Endothelial cell of umbilical vein (primary cell): Measurements from ENCODE around the gene SYNDIG1. TPM values are rescaled to one million over a fixed set of nuclear protein-coding genes. Genes with fewer than 3 reads are reported as not detected.

ENCODE experiments used
- BruUV-seq: library from RNA; stranded (reverse); fragments of 400-500 nt; replicated peaks from 2 replicates; lab custom pipeline; 2021; lab: Mats Ljungman, UMichigan
- CTCF ChIA-PET: fragments of 300-600, 350-600 bp; sonication (Branson Sonifier 250); formaldehyde crosslinking; loops from one replicate; lab custom pipeline; 2021; ENCODE audit warnings: antibody characterized with exemption, inconsistent platforms; lab: Charles Lee
- POLR2A ChIA-PET: fragments of 300-600, 350-600 bp; sonication (Branson Sonifier 250); formaldehyde crosslinking; loops from one replicate; lab custom pipeline; 2021; ENCODE audit warnings: antibody characterized with exemption, inconsistent platforms; lab: Charles Lee
- DNase-seq: peaks from one replicate; pipeline ENCODE4 v3.0.0-alpha.2; 2011; ENCODE audit warnings: low read depth, low spot score
- FAIRE-seq: peaks from 2 replicates; lab custom pipeline; 2011; peaks lifted over from hg19 to GRCh38; lab: Jason Lieb, UNC
- H2AFZ ChIP-seq: 2 replicates; pipeline ENCODE4 v1.6.0; 2012; ENCODE audit warnings: low read depth, low read length, control low read depth, inconsistent platforms
- H3K27ac ChIP-seq: 2 replicates; pipeline ENCODE4 v1.5.1; 2011; ENCODE audit warnings: low read depth, mild to moderate bottlenecking, control low read depth, low read length, moderate library complexity; ENCODE audit not compliant: insufficient read depth
- H3K27me3 ChIP-seq, 2 experiments: 2 replicates each; pipeline versions ENCODE4 v1.6.0 to v1.6.1; 2011; ENCODE audit warnings: low read length in 2 of 2, mixed read lengths in 1 of 2; ENCODE audit not compliant: control insufficient read depth in 2 of 2, insufficient read depth in 2 of 2
- H3K36me3 ChIP-seq, 2 experiments: 2 replicates in 1 of 2; 3 replicates in 1 of 2; pipeline ENCODE4 v1.5.1; 2011; ENCODE audit warnings: low read length in 2 of 2, mild to moderate bottlenecking in 1 of 2, moderate library complexity in 1 of 2; ENCODE audit not compliant: control insufficient read depth in 2 of 2, insufficient read depth in 2 of 2; ENCODE audit errors: extremely low read depth in 1 of 2
- H3K4me1 ChIP-seq: 3 replicates; pipeline ENCODE4 v1.5.1; 2011; ENCODE audit warnings: mild to moderate bottlenecking, low read length; ENCODE audit not compliant: control insufficient read depth, insufficient read depth; ENCODE audit errors: extremely low read depth
- H3K4me2 ChIP-seq: 2 replicates; pipeline ENCODE4 v1.6.1; 2011; ENCODE audit warnings: low read length, control low read depth, mixed read lengths; ENCODE audit not compliant: insufficient read depth
- H3K4me3 ChIP-seq, 3 experiments: fragments of 200-600 bp in 1 of 3; sonication (generic), shearing (Covaris generic) in 1 of 3; replicated peaks in 1 of 3; 2 replicates each; pipeline ENCODE4 v1.5.1; 2011 to 2016; ENCODE audit warnings: control low read depth in 3 of 3, low read length in 3 of 3, mild to moderate bottlenecking in 2 of 3, inconsistent platforms in 1 of 3, low read depth in 1 of 3, moderate library complexity in 1 of 3; ENCODE audit not compliant: insufficient read depth in 1 of 3
- H3K79me2 ChIP-seq: 2 replicates; pipeline ENCODE4 v1.6.0; 2012; ENCODE audit warnings: low read length, inconsistent platforms; ENCODE audit not compliant: control insufficient read depth, insufficient read depth
- H3K9ac ChIP-seq: replicated peaks from 2 replicates; pipeline ENCODE3; 2011; ENCODE audit warnings: low read length, control low read depth; ENCODE audit not compliant: insufficient read depth; ENCODE audit errors: extremely low read depth
- H3K9me1 ChIP-seq: replicated peaks from 3 replicates; pipeline ENCODE4 v1.6.0; 2011; ENCODE audit warnings: mild to moderate bottlenecking, low read length; ENCODE audit not compliant: control insufficient read depth, insufficient read depth; ENCODE audit errors: extremely low read depth
- H3K9me3 ChIP-seq: replicated peaks from 2 replicates; pipeline ENCODE4 v1.5.1; 2012; ENCODE audit warnings: low read length, inconsistent platforms; ENCODE audit not compliant: control insufficient read depth, insufficient read depth
- H4K20me1 ChIP-seq: replicated peaks from 2 replicates; pipeline ENCODE3; 2011; ENCODE audit warnings: mild to moderate bottlenecking, low read length; ENCODE audit not compliant: control insufficient read depth, insufficient read depth; ENCODE audit errors: extremely low read depth
- EZH2 ChIP-seq: IDR thresholded peaks from 2 replicates; pipeline ENCODE4 v1.6.1; 2012; ENCODE audit warnings: borderline replicate concordance, low read depth, mild to moderate bottlenecking, moderate library complexity, low read length, inconsistent platforms; ENCODE audit not compliant: severe bottlenecking
- FOS ChIP-seq: IDR thresholded peaks from 2 replicates; pipeline ENCODE4 v1.6.1; 2011; ENCODE audit warnings: mild to moderate bottlenecking, low read length, moderate library complexity, borderline replicate concordance; ENCODE audit not compliant: insufficient read depth
- GATA2 ChIP-seq: IDR thresholded peaks from 2 replicates; pipeline ENCODE4 v1.7.0; 2011; ENCODE audit warnings: low read depth, mild to moderate bottlenecking, moderate library complexity, mixed read lengths, low read length; ENCODE audit not compliant: insufficient read length, insufficient read depth
- JUN ChIP-seq: IDR thresholded peaks from 2 replicates; pipeline ENCODE4 v1.6.1; 2011; ENCODE audit warnings: borderline replicate concordance, low read depth; ENCODE audit not compliant: insufficient read length, insufficient read depth
- MYC ChIP-seq: IDR thresholded peaks from one replicate; pipeline ENCODE4 v1.6.1; 2011; ENCODE audit warnings: mild to moderate bottlenecking, low read depth, low read length
- POLR2A ChIP-seq: IDR thresholded peaks from 2 replicates; pipeline ENCODE4 v1.6.1; 2012; ENCODE audit warnings: low read depth, mild to moderate bottlenecking, control low read depth, low read length
- POLR2AphosphoS5 ChIP-seq: IDR thresholded peaks from 2 replicates; pipeline ENCODE4 v1.6.1; 2012; ENCODE audit warnings: low read depth, mild to moderate bottlenecking, control low read depth, low read length, moderate library complexity; ENCODE audit not compliant: insufficient read depth
- dilution Hi-C: fragments of 300-500 bp; cut with MboI; formaldehyde crosslinking; loops from one replicate; pipeline ENCODE4 v1.15.0; 2019; ENCODE audit warnings: low sequenced_read_pairs; ENCODE audit not compliant: extremely low pct_ligation_motif_present
- intact Hi-C: fragments of 100-400 bp; cut with micrococcal nuclease; formaldehyde crosslinking; loops from one replicate; pipeline ENCODE4 v1.10.0; 2022
- polyA plus RNA-seq, 4 experiments: library from polyadenylated mRNA; depleted of rRNA in 3 of 4; stranded (reverse) in 3 of 4; unstranded in 1 of 4; fragments of >200 nt; gene quantifications; 2 replicates each; pipeline versions ENCODE4 v1.2.1 to v1.2.3, GENCODE V29; 2011 to 2012; ENCODE audit warnings: missing spikeins in 1 of 4
- total RNA-seq: library from RNA; stranded (reverse); gene quantifications from 2 replicates; pipeline ENCODE4 v1.2.3, GENCODE V29; 2021
- TF ChIP-seq, protein P1 (sequence below): IDR thresholded peaks from 2 replicates; pipeline ENCODE4 v1.6.1; 2011; ENCODE audit not compliant: insufficient read depth, insufficient read length

SYNDIG1 gene
- total and polyA plus RNA-seq, 2 donors (not counting 3 experiments of a cell fraction or from before 2014, with no cell fraction given): not detected

DNA sequence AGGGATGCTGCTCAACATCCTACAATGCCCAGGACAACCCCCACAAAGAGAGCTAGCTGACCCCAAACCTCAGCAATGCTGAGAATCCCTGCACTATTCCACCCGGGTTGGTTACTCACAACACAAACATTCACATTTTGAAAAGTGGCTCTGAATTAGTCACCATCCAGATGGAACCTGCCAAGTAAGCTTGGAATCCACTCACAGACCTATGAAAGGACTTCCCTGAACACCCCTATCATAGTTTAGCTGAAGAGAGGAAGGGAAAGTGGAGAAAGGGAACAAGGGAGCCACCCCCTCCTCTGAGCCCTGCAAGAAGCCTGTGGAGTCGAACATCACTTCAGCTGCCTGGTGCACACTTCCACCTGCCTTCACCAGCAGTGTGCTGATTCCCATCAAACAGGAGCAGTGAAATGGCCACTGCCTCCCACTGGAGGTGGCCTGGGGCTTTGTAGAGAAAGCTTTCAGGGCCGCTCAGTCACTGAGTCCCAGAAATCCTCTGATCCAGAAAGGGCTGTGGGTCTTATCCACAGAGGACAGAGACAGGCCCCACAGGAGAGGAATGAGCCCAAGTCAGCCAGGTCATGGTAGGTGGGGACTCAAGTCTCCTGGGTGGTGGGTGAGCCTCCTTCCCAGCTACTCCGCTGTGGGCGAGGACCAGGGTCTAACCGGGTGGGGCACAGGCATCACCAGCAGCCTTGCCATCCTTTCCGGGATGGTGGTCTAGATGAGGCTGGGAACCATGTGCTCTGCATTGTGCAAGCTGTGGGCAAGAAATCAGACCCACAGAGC is 203.7 kb downstream of the SYNDIG1 start:
- H3K9me1 ChIP-seq: no peaks in the 10 kb centered on the region
- BruUV-seq: no TSS peak
- TF ChIP-seq GATA2 (no peak), POLR2AphosphoS5 (no peak), FOS (no peak), MYC (no peak), EZH2 (no peak), POLR2A (no peak), JUN (no peak)
- TF ChIP-seq, protein P1, sequence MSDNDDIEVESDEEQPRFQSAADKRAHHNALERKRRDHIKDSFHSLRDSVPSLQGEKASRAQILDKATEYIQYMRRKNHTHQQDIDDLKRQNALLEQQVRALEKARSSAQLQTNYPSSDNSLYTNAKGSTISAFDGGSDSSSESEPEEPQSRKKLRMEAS: no peak
- DNase-seq (no peak), FAIRE-seq (no peak)
- H3K4me1 ChIP-seq: no peaks in the 10 kb centered on the region
- no peak overlapping the region for H3K27ac ChIP-seq
- no peaks in the 10 kb centered on the region for H3K27me3 ChIP-seq
- H3K4me2 ChIP-seq: no peak overlapping the region
- ChIA-PET POLR2A (no interaction called here), CTCF (no interaction called here)
- H3K79me2 ChIP-seq: no peaks in the 10 kb centered on the region
- H2AFZ ChIP-seq: no peak overlapping the region
- intact Hi-C loops (no loop called here), dilution Hi-C loops (no loop called here)
- H3K4me3 ChIP-seq: no peak overlapping the region
- H3K9ac ChIP-seq: no peak overlapping the region
- peaks cover 10% of the 10 kb centered on the region for H3K9me3 ChIP-seq
- no peaks in the 10 kb centered on the region for H4K20me1 ChIP-seq
- H3K36me3 ChIP-seq: no peaks in the 10 kb centered on the region
